NCI-H1930 (cell line): ENCODE measurements around the gene COX8A.
"Not testable (repeated sequence)": the region's sequence is repeated elsewhere in the genome, so short reads cannot be mapped to it uniquely, and the experiment has no call there.

Experiments
- DNase-seq, 2 experiments: peaks; one replicate each; lab custom pipeline; 2025; lab: John Stamatoyannopoulos, UW

The COX8A gene, protein sequence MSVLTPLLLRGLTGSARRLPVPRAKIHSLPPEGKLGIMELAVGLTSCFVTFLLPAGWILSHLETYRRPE

DNA sequence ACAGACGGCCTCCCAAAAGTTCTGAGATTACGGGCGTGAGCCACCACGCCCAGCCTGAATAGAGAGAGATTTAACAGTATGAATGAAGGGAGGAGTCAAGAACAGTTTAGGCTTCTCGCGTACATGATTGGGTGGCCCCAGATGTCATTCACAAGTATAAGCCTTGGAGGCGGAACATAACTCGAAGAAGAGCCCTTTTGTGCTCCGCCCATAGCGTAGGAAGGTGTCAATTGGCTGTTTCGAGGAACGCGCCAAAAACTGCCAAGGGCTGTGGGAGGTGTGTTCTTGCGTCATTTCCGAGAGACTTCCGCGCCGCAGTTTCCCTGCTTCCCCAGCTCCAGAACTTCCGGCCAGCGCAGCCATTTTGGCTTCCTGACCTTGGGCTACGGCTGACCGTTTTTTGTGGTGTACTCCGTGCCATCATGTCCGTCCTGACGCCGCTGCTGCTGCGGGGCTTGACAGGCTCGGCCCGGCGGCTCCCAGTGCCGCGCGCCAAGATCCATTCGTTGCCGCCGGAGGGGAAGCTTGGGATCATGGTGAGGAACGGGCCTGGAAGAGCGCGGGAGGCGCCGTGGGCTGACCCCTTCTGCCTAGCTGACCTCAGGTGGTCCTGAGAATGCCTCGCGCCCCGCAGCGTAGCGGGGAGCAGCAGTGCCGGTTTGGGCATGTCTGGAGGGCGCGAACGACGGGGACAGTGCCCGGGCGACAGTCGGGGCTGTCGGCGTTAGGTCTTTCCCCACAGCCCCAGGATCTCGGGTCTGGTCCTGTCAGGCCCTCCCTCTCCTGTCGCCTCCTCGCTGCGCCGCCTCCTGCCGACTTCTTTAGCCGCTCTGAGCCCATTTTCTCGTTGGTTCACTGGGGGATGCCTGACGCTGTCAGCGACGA, at the start of gene COX8A:
Gene COX8A, plus strand, starts transcription at position 362 of the 885 bp plus-strand sequence. Its CDS starts 61 bp downstream, at position 423.
- peak; percentile 99 for DNase-seq

GRCh38 chr11:63929616-63930015, 44.8 kb upstream of the COX8A start:
- DNase-seq: no peak

GRCh38 chr11:63931045-63931444, 43.4 kb upstream of the COX8A start:
- DNase-seq: no peak

DNA sequence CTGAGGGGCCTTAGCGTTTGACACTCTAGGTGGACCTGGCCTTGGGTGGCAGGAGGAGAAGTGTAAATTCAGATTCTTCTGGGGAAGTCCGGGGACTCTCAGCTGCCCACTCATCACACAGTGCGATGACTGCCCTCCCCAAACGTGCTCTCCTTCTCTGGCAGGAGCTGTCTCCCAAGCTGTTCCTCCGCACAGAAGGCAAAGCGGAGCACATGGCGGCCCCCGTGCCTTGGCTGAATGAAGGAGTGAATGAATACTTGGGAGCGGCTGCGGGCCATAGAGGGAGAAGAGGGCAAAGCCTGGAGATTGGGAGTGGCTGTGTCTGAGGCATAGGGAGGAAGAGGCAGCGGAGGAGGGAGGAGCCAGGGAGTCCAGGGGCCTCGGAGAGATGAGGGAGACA, 42.5 kb upstream of the COX8A start:
- no peak for DNase-seq

GRCh38 chr11:63933459-63933858, 41.0 kb upstream of the COX8A start:
- DNase-seq: no peak

DNA sequence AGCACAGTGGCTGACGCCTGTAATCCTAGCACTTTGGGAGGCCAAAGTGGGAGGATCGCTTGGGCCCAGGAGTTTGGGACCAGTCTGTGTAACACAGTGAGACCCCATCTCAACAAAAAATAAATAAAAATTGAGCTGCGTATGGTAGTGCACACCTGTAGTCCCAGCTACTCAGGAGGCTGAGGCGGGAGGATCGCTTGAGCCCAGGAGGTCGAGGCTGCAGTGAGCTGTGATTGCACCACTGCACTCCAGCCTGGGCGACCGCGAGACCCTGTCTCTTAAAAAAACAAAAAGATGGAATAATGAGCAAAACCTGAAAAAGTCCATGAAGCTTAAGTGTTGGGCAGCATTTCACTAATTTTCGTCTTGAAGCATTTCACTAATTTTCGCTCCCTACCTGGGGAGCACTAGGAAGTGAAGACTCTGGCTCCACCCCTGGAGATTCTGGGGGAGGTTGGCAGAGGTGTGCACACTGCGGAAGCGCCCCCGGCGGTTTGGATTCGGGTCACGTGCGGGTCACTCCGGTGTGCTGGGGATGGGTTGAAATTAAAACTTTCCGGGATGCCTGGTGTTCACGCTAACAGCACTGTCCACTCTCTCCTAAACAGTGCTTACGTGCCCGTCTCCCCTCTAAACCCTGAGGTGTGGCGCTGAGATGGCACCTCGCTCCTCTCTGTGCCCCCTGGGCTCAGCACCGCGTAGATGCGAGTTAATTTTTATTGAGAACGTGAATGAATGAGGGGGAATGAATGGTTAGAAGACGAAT, 36.5 kb upstream of the COX8A start:
- peak; percentile 39 to 49 for DNase-seq

DNA sequence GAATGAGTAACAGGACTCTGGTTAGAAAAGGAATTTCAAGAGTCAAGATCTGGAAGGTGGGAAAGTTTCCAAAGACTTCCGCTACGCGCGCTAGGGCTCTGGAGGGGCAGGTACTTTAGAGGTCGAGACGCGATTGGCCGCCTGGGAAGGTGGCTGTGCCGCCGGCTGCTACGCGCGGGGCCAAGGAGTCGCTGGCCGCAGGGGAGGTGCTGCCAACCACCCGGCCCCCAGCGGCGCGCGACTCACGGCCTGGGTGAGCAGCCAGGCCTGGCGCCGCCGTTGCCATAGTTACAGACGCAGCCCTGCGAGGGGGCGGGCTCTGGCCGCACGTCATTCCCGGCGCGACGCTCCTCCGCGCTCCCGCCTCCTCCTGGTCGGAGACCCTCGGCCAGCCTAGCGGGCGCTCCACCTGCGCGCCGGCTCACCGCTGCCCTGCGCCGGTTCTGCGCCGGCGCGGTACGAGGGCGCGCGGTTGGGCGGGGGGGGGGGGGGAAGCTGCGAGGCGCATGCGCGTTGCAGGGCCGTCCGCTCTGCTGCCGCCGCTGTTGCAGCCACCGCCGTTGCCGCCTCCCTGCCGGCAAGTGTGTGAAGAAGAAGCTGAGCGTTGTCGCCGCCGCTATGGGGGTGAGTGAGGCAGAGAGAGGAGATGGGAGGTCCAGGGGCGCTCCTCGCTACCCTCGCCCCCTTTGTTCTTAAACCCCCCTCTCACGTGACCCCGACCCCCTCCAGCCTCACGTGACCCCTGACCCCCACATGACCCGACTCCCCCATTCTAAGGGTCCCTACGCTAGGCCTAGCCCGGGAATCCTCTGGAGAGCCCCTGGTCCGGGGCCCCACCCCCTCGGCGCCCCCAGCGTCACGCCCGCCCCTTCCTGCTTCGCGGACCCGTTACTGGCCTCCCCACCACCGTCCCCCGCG, 35.7 kb upstream of the COX8A start, which contains the start of gene NAA40:
Gene NAA40, plus strand, starts transcription at position 524 of the 918 bp plus-strand sequence. Its CDS starts 95 bp downstream, at position 619.
- peak; percentile 95 to 98 for DNase-seq

- DNase-seq: no peak
These were observed 35.0 kb upstream of the COX8A start for GRCh38 chr11:63939397-63939891.

DNA sequence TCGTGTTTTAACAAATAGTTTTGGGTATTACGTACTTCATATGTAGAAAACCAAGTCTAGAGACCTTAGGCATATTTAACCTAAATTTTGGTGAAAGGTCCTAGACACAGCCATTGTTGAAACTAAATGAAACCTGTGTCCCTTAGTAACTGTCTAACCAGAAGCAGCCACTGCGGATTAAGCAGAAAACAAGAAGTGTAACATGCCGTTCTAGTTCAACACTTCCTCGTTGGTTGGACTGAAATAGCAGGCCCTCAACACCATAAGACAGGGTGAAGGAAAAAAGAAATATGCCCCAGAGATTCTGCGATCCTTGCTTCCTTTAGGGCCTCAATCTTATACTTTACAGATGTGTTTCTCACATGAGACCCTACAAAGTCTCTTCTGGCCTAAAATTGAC, 33.6 kb upstream of the COX8A start:
- no peak for DNase-seq

GRCh38 chr11:63941901-63942300, 32.5 kb upstream of the COX8A start:
- no peak for DNase-seq

DNA sequence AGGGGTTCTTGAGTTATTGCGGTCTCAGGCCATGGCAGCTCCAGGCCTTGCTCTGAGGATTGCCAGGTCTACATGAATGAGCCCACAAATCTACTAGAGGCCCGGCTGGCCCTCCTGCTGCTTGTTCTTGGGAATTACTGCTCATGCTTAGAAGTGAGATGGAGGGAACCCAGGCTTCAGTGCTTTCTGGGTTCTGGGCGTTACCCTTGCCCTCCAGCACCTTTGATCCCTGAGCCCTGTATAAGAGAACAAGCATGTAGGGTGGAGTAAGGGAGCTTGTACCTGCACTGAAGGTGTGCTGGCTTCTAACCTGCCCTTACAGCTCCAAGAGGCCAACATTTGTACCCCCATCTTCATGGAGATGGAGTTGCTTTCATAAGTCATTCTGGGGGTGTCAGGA, 31.6 kb upstream of the COX8A start:
- no peak for DNase-seq

DNA sequence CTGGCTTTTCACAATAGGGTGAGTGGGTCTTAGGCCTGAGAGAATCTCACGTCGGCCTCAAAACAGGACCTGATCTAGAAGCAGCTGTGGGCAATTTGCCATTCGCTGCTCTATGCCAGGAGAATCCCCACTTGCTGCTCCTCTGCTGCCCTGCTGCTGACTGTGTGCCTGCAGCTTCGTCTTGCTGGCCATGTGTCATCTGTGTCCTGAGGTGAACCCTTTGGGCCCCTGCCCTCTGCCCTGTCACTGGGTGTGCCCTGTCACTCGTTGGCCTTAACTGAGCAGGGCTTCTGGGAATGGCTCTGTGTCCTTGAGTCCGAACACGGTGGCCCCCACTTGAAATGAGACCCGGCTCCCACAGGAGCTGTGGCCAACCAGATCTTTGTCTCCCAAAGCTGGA, 29.4 kb upstream of the COX8A start:
- no peak for DNase-seq

DNA sequence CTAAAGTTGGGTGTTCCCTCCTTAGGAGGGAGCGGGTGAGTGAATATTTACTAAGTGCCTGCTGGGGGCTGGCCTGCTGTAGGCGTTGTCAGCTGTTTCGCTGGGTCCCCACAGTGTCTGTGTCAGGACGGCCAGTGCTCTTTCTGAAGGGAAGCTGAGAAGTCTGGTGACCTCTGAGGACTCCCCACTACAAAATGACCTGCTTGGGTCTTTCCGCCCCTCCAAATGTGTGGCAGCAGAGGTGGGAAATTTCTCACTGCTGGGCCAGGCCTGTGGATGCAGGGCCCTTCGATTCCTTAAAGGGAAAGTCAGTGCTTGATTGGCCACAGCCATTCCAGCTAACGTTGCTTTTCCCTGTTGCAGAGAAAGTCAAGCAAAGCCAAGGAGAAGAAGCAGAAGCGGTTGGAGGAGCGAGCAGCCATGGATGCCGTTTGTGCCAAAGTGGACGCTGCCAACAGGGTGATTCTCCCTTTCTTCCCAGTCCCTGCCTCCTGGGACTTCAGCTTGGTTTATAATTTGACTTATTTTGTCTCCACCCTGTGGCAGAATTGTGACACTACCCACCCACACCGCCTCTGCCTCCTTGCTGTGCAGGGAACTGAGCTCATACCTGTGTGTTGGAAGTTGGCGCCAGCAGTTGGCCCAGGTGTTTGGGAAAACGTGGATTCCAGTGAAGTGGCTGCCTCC, 28.8 kb upstream of the COX8A start:
- DNase-seq: peak; percentile 42 to 47

DNA sequence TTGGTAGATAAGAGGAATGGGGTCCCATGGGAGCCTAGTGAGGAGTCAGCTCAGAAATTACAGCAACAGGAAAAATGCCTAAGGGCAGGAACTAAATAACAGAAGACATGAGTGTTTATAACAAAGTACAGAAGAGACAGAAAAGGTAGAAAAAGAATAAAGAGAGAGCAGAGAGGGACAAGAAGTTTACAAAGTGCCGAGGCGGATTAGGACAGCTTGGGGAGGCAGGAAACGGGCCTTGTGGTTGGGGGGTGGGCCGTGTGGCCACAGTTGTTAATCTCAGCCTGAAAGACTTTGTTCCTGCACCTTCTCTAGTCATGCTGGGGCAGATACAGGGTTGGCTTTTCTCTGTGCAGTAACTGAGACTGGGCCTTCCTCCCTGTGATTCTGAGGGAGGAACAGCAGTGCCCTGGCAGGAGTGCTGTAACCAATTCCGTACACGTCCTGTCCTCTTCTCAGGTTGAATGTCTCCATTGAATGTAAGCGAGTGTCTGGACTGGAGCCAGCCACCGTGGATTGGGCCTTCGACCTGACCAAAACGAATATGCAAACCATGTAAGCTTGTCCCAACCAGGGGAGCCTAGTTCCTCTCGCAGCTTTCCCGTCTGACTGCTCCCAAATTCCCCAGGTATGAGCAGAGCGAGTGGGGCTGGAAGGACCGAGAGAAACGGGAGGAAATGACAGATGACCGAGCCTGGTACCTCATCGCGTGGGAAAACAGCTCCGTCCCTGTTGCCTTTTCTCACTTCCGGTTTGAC, 22.5 kb upstream of the COX8A start:
- DNase-seq: no peak

- DNase-seq: no peak
These were observed 21.9 kb upstream of the COX8A start for GRCh38 chr11:63952570-63952969.

DNA sequence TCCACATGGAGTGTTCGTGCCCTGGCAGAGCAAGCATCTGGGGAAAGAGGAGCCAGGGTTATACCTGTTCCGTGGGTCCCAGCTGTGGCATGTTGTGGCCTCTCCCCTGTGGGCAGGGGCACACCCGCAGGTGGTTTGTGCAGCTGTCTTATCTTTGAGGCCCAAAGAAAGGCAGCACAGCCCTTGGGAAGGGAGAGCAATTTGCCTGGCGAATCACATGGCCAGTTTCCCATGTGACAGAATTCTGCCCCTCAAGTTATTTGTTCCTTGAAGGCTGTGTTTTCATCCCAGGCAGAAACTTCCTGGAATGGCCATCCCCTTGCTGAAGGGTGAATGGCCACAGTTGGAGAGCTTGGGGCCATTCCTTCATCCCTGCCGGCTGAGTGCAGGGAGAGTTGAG, 16.4 kb upstream of the COX8A start:
- no peak for DNase-seq

DNA sequence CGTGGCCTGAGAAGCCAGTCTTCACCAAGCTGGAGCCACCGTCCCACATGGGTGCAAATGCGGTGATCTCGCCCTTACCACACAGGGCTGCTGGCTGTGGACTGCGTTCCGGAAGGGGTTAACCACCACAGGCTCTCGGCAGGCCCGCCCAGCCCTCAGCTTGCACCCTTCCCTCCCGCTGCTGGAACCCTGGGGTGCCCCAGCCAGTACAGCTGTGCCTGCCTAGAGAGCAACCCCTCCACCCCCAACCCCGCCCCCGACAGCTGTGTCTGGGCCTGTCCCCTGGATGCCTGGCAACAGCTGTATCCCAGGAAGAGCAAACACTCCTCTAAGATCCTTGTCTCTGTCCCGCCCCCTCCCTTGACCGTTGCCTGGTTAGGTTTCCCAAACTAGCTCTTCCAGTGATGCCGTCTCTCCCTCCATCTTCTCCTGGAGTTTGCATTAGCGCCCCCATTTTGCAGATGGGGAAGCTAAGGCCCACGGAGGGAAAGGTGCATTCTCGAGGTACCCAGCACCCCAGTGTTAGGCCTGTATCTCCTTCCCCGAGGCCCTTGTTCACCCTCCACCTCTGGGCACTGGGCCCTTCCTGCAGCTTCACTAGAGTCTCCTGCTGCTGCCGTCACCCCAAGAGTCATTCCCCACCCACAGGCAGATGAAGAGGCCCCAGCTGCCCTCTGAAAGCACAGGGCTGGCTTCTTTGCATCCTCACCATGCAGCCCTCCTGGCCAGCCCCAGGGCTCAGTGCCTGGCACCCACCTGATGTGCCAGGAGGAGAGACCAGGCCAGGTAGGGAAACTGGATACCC, 12.6 kb upstream of the COX8A start:
- DNase-seq: no peak

- not testable (repeated sequence) for DNase-seq
These were observed 10.5 kb upstream of the COX8A start for GRCh38 chr11:63963895-63964294.

- DNase-seq: no peak
These were observed 8.0 kb upstream of the COX8A start for GRCh38 chr11:63966444-63966843.
